Mesendoderm (in vitro differentiated cells): ENCODE measurements around the gene RASAL2.

Experiments used
- DNase-seq: peaks from one replicate; pipeline ENCODE4 v3.0.0; 2013
- H2AK5ac ChIP-seq: 2 replicates; pipeline ENCODE4 v1.6.1; 2013; ENCODE audit warnings: low read length, inconsistent platforms
- H2BK120ac ChIP-seq: 2 replicates; pipeline ENCODE4 v1.6.1; 2013; ENCODE audit warnings: low read depth, mild to moderate bottlenecking, low read length, moderate library complexity, mixed read lengths
- H2BK15ac ChIP-seq: replicated peaks from 2 replicates; pipeline ENCODE4 v1.6.1; 2013; ENCODE audit warnings: low read depth, mild to moderate bottlenecking, moderate library complexity
- H2BK5ac ChIP-seq: 2 replicates; pipeline ENCODE4 v1.6.1; 2013; ENCODE audit warnings: low read length, inconsistent platforms
- H3K18ac ChIP-seq: 2 replicates; pipeline ENCODE4 v1.6.1; 2013; ENCODE audit warnings: mild to moderate bottlenecking, low read length, mixed read lengths
- H3K23ac ChIP-seq: one replicate; pipeline ENCODE4 v1.6.1; 2013; ENCODE audit warnings: low read length
- H3K27ac ChIP-seq: 2 replicates; pipeline ENCODE4 v1.5.1; 2013; ENCODE audit warnings: low read depth, mild to moderate bottlenecking, inconsistent platforms, low read length, moderate library complexity
- H3K27me3 ChIP-seq: 2 replicates; pipeline ENCODE4 v1.6.1; 2013; ENCODE audit warnings: low read length, control low read depth, mild to moderate bottlenecking, inconsistent platforms; ENCODE audit not compliant: insufficient read depth, poor library complexity
- H3K36me3 ChIP-seq: 2 replicates; pipeline ENCODE4 v1.6.1; 2013; ENCODE audit warnings: low read length, inconsistent platforms; ENCODE audit not compliant: control insufficient read depth, insufficient read depth
- H3K4ac ChIP-seq: one replicate; pipeline ENCODE4 v1.6.1; 2013; ENCODE audit warnings: low read depth, mild to moderate bottlenecking, low read length, moderate library complexity
- H3K4me1 ChIP-seq: 2 replicates; pipeline ENCODE4 v1.6.1; 2013; ENCODE audit warnings: low read depth, low read length, inconsistent platforms; ENCODE audit not compliant: control insufficient read depth
- H3K4me2 ChIP-seq: 2 replicates; pipeline ENCODE4 v1.6.1; 2013; ENCODE audit warnings: low read length
- H3K4me3 ChIP-seq: 2 replicates; pipeline ENCODE4 v1.5.1; 2013; ENCODE audit warnings: mild to moderate bottlenecking, low read length
- H3K56ac ChIP-seq: one replicate; pipeline ENCODE4 v1.6.1; 2013; ENCODE audit warnings: low read length
- H3K79me1 ChIP-seq: 2 replicates; pipeline ENCODE4 v1.6.1; 2013; ENCODE audit warnings: low read length, inconsistent platforms
- H3K79me2 ChIP-seq: 2 replicates; pipeline ENCODE4 v1.6.1; 2013; ENCODE audit warnings: mild to moderate bottlenecking, low read length; ENCODE audit not compliant: control insufficient read depth, insufficient read depth
- H3K9ac ChIP-seq: 2 replicates; pipeline ENCODE4 v1.6.1; 2013; ENCODE audit warnings: low read length, inconsistent platforms
- H4K5ac ChIP-seq: one replicate; pipeline ENCODE4 v1.6.1; 2013; ENCODE audit warnings: low read length
- H4K8ac ChIP-seq: one replicate; pipeline ENCODE4 v1.6.1; 2013; ENCODE audit warnings: low read depth, mild to moderate bottlenecking, control low read depth, low read length, moderate library complexity
- WGBS: extraction: QIAGEN DNeasy Blood & Tissue Kit; methylation state at CpG from one replicate; pipeline ENCODE4 v1.1.7; 2013; ENCODE audit warnings: low lambda C conversion rate, missing lambda C conversion rate; ENCODE audit not compliant: insufficient coverage; ENCODE audit errors: extremely low coverage; 5-methylcytosine and 5-hydroxymethylcytosine counted together

RASAL2 gene

GRCh38 chr1:178282949-178283367 is 189.1 kb downstream of the RASAL2 start:
- H2AK5ac ChIP-seq, result no peak overlapping the region
- no peaks in the 10 kb centered on the region for H3K36me3 ChIP-seq
- no peak overlapping the region for H3K4me2 ChIP-seq
- H3K4me3 ChIP-seq, result no peak overlapping the region
- no peak overlapping the region for H2BK5ac ChIP-seq
- H2BK15ac ChIP-seq, result no peak overlapping the region
- H3K4ac ChIP-seq, result no peak overlapping the region
- peak overlapping the region; percentile 1 for H3K56ac ChIP-seq
- peaks cover 7% of the 10 kb centered on the region for H3K4me1 ChIP-seq
- H4K8ac ChIP-seq, result no peak overlapping the region
- peak overlapping the region; percentile 12 for H3K27ac ChIP-seq
- H3K23ac ChIP-seq, result no peak overlapping the region
- peaks cover 7% of the 10 kb centered on the region for H3K79me1 ChIP-seq
- no peaks in the 10 kb centered on the region for H3K79me2 ChIP-seq
- no CpG with 5 or more reads among the region's 3 CpGs for WGBS
- no peaks in the 10 kb centered on the region for H3K27me3 ChIP-seq
- no peak overlapping the region for H3K9ac ChIP-seq
- DNase-seq, result peak; percentile 72
- no peak overlapping the region for H2BK120ac ChIP-seq
- no peak overlapping the region for H3K18ac ChIP-seq
- H4K5ac ChIP-seq, result no peak overlapping the region

GRCh38 chr1:178283409-178283808 is 189.5 kb downstream of the RASAL2 start:
- no peak overlapping the region for H3K23ac ChIP-seq
- WGBS, result no CpG with 5 or more reads among the region's 5 CpGs
- no peak overlapping the region for H3K56ac ChIP-seq
- no peaks in the 10 kb centered on the region for H3K36me3 ChIP-seq
- DNase-seq, result peak; percentile 95
- H3K18ac ChIP-seq, result no peak overlapping the region
- no peak overlapping the region for H2BK120ac ChIP-seq
- H2AK5ac ChIP-seq, result no peak overlapping the region
- H3K27me3 ChIP-seq, result no peaks in the 10 kb centered on the region
- no peak overlapping the region for H2BK5ac ChIP-seq
- no peak overlapping the region for H2BK15ac ChIP-seq
- H3K4me1 ChIP-seq, result peaks cover 7% of the 10 kb centered on the region
- no peak overlapping the region for H4K8ac ChIP-seq
- H3K4ac ChIP-seq, result no peak overlapping the region
- peaks cover 7% of the 10 kb centered on the region for H3K79me1 ChIP-seq
- no peak overlapping the region for H3K9ac ChIP-seq
- H3K4me2 ChIP-seq, result no peak overlapping the region
- no peak overlapping the region for H3K4me3 ChIP-seq
- no peaks in the 10 kb centered on the region for H3K79me2 ChIP-seq
- no peak overlapping the region for H3K27ac ChIP-seq
- H4K5ac ChIP-seq, result no peak overlapping the region

GRCh38 chr1:178284058-178284457 is 190.2 kb downstream of the RASAL2 start:
- Histone ChIP-seq H3K23ac (no peak overlapping the region), H3K27me3 (no peaks in the 10 kb centered on the region), H4K5ac (no peak overlapping the region), H2BK120ac (no peak overlapping the region), H3K79me2 (no peaks in the 10 kb centered on the region), H4K8ac (no peak overlapping the region), H3K36me3 (no peaks in the 10 kb centered on the region), H2BK15ac (no peak overlapping the region), H3K79me1 (peaks cover 7% of the 10 kb centered on the region), H2AK5ac (no peak overlapping the region), H3K4ac (peak overlapping the region; percentile 81), H3K4me1 (peaks cover 7% of the 10 kb centered on the region), H2BK5ac (peak overlapping the region; percentile 61), H3K4me2 (no peak overlapping the region), H3K27ac (peak overlapping the region; percentile 55), H3K18ac (peak overlapping the region; percentile 92), H3K56ac (peak overlapping the region; percentile 61), H3K9ac (peak overlapping the region; percentile 30), H3K4me3 (no peak overlapping the region)
- no CpG with 5 or more reads among the region's 3 CpGs for WGBS
- DNase-seq, result no peak

GRCh38 chr1:178291166-178291565 is 197.3 kb downstream of the RASAL2 start:
- no peak overlapping the region for H3K27ac ChIP-seq
- H3K56ac ChIP-seq, result no peak overlapping the region
- H3K23ac ChIP-seq, result no peak overlapping the region
- no peak overlapping the region for H2AK5ac ChIP-seq
- H3K36me3 ChIP-seq, result no peaks in the 10 kb centered on the region
- no peak overlapping the region for H3K18ac ChIP-seq
- no peak overlapping the region for H3K9ac ChIP-seq
- no peaks in the 10 kb centered on the region for H3K79me2 ChIP-seq
- no peak overlapping the region for H3K4me2 ChIP-seq
- H3K79me1 ChIP-seq, result peaks cover 4% of the 10 kb centered on the region
- H2BK5ac ChIP-seq, result no peak overlapping the region
- H4K8ac ChIP-seq, result no peak overlapping the region
- no CpG with 5 or more reads among the region's 1 CpG for WGBS
- no peak overlapping the region for H4K5ac ChIP-seq
- H2BK15ac ChIP-seq, result no peak overlapping the region
- no peak overlapping the region for H2BK120ac ChIP-seq
- H3K27me3 ChIP-seq, result no peaks in the 10 kb centered on the region
- DNase-seq, result no peak
- H3K4ac ChIP-seq, result no peak overlapping the region
- no peak overlapping the region for H3K4me3 ChIP-seq
- peaks cover 5% of the 10 kb centered on the region for H3K4me1 ChIP-seq

GRCh38 chr1:178294654-178295053 is 200.8 kb downstream of the RASAL2 start:
- Histone ChIP-seq H3K18ac (no peak overlapping the region), H3K4me2 (no peak overlapping the region), H3K4ac (no peak overlapping the region), H3K4me3 (no peak overlapping the region), H2BK5ac (no peak overlapping the region), H3K79me1 (no peaks in the 10 kb centered on the region), H2BK15ac (no peak overlapping the region), H3K79me2 (no peaks in the 10 kb centered on the region), H4K8ac (no peak overlapping the region), H3K27ac (no peak overlapping the region), H3K27me3 (no peaks in the 10 kb centered on the region), H3K4me1 (peaks cover 5% of the 10 kb centered on the region), H4K5ac (no peak overlapping the region), H2AK5ac (no peak overlapping the region), H3K23ac (no peak overlapping the region), H3K36me3 (no peaks in the 10 kb centered on the region), H2BK120ac (no peak overlapping the region), H3K9ac (no peak overlapping the region), H3K56ac (no peak overlapping the region)
- no peak for DNase-seq
- no CpG with 5 or more reads among the region's 1 CpG for WGBS

GRCh38 chr1:178300352-178300699 is 206.4 kb downstream of the RASAL2 start:
- Histone ChIP-seq H3K18ac (no peak overlapping the region), H3K23ac (no peak overlapping the region), H4K5ac (no peak overlapping the region), H3K9ac (no peak overlapping the region), H3K79me2 (no peaks in the 10 kb centered on the region), H3K36me3 (no peaks in the 10 kb centered on the region), H3K56ac (peak overlapping the region; percentile 51), H2BK120ac (no peak overlapping the region), H3K79me1 (no peaks in the 10 kb centered on the region), H3K4me3 (no peak overlapping the region), H3K27ac (no peak overlapping the region), H2BK15ac (no peak overlapping the region), H4K8ac (no peak overlapping the region), H2AK5ac (no peak overlapping the region), H3K4ac (no peak overlapping the region), H3K4me1 (no peaks in the 10 kb centered on the region), H3K4me2 (no peak overlapping the region), H2BK5ac (no peak overlapping the region), H3K27me3 (no peaks in the 10 kb centered on the region)
- DNase-seq, result no peak
